ENCODE data around the gene INHBC. TPM values are rescaled to one million over a fixed set of nuclear protein-coding genes. Genes with fewer than 3 reads are reported as not detected.

INHBC gene
- total and polyA plus RNA-seq, 7 donors, result not detected

DNA sequence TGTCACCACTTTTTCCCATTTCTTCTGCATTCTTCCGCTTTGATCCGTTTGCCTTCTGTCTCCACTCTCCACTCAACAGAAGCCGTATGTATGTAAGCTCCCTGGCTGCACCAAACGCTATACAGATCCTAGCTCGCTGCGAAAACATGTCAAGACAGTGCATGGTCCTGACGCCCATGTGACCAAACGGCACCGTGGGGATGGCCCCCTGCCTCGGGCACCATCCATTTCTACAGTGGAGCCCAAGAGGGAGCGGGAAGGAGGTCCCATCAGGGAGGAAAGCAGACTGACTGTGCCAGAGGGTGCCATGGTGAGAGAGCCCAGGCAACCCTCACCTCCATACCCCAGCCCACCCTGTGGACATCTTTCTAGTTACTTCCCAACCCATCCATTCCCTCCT is 33.3 kb downstream of the INHBC start:
- DNase-seq, result no peak
- Histone ChIP-seq H3K27ac (no peak overlapping the region), H3K4me1 (peaks cover 0 to 1% (median 0%) of the 10 kb centered on the region in 4 donors), H3K4me3 (no peak overlapping the region), H3K9me3 (no peaks in the 10 kb centered on the region), H3K27me3 (peaks cover 0 to 36% (median 0%) of the 10 kb centered on the region in 3 donors), H3K36me3 (no peaks in the 10 kb centered on the region)
- intact Hi-C loops (cut with DNase I), result no loop called here
- WGBS, 2 donors, result 83 to 88% methylated on average over 11 of the region's 11 CpGs
- TF ChIP-seq, protein P1, sequence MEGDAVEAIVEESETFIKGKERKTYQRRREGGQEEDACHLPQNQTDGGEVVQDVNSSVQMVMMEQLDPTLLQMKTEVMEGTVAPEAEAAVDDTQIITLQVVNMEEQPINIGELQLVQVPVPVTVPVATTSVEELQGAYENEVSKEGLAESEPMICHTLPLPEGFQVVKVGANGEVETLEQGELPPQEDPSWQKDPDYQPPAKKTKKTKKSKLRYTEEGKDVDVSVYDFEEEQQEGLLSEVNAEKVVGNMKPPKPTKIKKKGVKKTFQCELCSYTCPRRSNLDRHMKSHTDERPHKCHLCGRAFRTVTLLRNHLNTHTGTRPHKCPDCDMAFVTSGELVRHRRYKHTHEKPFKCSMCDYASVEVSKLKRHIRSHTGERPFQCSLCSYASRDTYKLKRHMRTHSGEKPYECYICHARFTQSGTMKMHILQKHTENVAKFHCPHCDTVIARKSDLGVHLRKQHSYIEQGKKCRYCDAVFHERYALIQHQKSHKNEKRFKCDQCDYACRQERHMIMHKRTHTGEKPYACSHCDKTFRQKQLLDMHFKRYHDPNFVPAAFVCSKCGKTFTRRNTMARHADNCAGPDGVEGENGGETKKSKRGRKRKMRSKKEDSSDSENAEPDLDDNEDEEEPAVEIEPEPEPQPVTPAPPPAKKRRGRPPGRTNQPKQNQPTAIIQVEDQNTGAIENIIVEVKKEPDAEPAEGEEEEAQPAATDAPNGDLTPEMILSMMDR (IDR thresholded peaks at IDR 0.05), result no peak
- TF ChIP-seq POLR2AphosphoS5 (IDR thresholded peaks at IDR 0.05) (no peak), POLR2A (IDR thresholded peaks at IDR 0.05) (no peak), EP300 (IDR thresholded peaks at IDR 0.05) (no peak)

DNA sequence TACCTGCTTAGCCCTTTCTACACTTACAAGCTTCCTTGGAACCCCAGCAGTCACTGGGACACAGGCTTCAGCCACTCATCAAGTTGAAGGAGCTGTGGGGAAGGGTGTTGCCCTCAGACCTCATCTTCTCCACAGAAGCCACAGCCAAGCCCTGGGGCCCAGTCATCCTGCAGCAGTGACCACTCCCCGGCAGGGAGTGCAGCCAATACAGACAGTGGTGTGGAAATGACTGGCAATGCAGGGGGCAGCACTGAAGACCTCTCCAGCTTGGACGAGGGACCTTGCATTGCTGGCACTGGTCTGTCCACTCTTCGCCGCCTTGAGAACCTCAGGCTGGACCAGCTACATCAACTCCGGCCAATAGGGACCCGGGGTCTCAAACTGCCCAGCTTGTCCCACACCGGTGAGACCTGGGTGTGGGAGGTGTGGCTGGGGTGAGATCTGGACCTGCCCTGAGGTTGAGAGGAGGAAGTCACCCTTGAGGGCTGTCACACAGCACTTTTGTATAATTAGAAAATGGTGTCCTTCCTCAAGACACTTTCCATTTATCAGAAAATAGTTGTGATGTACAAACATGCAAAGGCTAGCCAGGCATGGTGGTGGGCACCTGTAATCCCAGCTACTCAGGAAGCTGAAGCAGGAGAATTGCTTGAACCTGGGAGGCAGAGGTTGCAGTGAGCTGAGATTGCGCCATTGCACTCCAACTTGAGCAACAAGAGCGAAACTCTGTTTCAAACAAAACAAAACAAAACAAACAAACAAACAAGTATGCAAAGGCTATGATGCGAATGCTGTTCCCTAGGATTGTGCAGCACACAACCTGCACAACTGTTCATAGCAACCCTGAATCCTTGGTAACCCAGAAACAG is 34.9 kb downstream of the INHBC start:
- Histone ChIP-seq H3K4me1 (no peaks in the 10 kb centered on the region), H3K4me3 (no peak overlapping the region), H3K36me3 (no peaks in the 10 kb centered on the region), H3K27ac (no peak overlapping the region), H3K27me3 (peaks cover under 1 to 51% (median 7%) of the 10 kb centered on the region in 3 donors), H3K9me3 (no peaks in the 10 kb centered on the region)
- intact Hi-C loops (cut with DNase I), result no loop called here
- TF ChIP-seq POLR2A (IDR thresholded peaks at IDR 0.05), result no peak
- no peak for TF ChIP-seq POLR2AphosphoS5 (IDR thresholded peaks at IDR 0.05)
- TF ChIP-seq, protein P1 (IDR thresholded peaks at IDR 0.05), result no peak
- TF ChIP-seq EP300 (IDR thresholded peaks at IDR 0.05), result no peak
- WGBS, 2 donors, result 87 to 90% methylated on average over 10 of the region's 10 CpGs
- DNase-seq, result no peak

DNA sequence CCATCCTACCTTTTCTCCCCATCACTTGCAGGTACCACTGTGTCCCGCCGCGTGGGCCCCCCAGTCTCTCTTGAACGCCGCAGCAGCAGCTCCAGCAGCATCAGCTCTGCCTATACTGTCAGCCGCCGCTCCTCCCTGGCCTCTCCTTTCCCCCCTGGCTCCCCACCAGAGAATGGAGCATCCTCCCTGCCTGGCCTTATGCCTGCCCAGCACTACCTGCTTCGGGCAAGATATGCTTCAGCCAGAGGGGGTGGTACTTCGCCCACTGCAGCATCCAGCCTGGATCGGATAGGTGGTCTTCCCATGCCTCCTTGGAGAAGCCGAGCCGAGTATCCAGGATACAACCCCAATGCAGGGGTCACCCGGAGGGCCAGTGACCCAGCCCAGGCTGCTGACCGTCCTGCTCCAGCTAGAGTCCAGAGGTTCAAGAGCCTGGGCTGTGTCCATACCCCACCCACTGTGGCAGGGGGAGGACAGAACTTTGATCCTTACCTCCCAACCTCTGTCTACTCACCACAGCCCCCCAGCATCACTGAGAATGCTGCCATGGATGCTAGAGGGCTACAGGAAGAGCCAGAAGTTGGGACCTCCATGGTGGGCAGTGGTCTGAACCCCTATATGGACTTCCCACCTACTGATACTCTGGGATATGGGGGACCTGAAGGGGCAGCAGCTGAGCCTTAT is 35.8 kb downstream of the INHBC start:
- peaks cover 9 to 60% (median 16%) of the 10 kb centered on the region in 3 donors for H3K27me3 ChIP-seq
- WGBS, 2 donors, result 92 to 93% methylated on average over 14 of the region's 14 CpGs
- intact Hi-C loops (cut with DNase I), result no loop called here
- no peak overlapping the region for H3K27ac ChIP-seq
- H3K9me3 ChIP-seq, result no peaks in the 10 kb centered on the region
- H3K4me3 ChIP-seq, result no peak overlapping the region
- TF ChIP-seq POLR2A (IDR thresholded peaks at IDR 0.05), result no peak
- TF ChIP-seq, protein P1 (IDR thresholded peaks at IDR 0.05), result no peak
- no peak for TF ChIP-seq EP300 (IDR thresholded peaks at IDR 0.05)
- TF ChIP-seq POLR2AphosphoS5 (IDR thresholded peaks at IDR 0.05), result no peak
- DNase-seq, result no peak
- peaks cover 0 to 8% (median 6%) of the 10 kb centered on the region in 4 donors for H3K4me1 ChIP-seq
- H3K36me3 ChIP-seq, result no peaks in the 10 kb centered on the region

DNA sequence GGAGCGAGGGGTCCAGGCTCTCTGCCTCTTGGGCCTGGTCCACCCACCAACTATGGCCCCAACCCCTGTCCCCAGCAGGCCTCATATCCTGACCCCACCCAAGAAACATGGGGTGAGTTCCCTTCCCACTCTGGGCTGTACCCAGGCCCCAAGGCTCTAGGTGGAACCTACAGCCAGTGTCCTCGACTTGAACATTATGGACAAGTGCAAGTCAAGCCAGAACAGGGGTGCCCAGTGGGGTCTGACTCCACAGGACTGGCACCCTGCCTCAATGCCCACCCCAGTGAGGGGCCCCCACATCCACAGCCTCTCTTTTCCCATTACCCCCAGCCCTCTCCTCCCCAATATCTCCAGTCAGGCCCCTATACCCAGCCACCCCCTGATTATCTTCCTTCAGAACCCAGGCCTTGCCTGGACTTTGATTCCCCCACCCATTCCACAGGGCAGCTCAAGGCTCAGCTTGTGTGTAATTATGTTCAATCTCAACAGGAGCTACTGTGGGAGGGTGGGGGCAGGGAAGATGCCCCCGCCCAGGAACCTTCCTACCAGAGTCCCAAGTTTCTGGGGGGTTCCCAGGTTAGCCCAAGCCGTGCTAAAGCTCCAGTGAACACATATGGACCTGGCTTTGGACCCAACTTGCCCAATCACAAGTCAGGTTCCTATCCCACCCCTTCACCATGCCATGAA is 36.5 kb downstream of the INHBC start:
- H3K9me3 ChIP-seq, result no peaks in the 10 kb centered on the region
- intact Hi-C loops (cut with DNase I), result no loop called here
- TF ChIP-seq POLR2AphosphoS5 (IDR thresholded peaks at IDR 0.05) (no peak), EP300 (IDR thresholded peaks at IDR 0.05) (no peak), POLR2A (IDR thresholded peaks at IDR 0.05) (no peak)
- TF ChIP-seq, protein P1 (IDR thresholded peaks at IDR 0.05), result no peak
- 56 to 80% methylated on average over 4 of the region's 4 CpGs for WGBS, 2 donors
- H3K36me3 ChIP-seq, result no peaks in the 10 kb centered on the region
- no peak overlapping the region for H3K27ac ChIP-seq
- peaks cover 0 to 15% (median 13%) of the 10 kb centered on the region in 4 donors for H3K4me1 ChIP-seq
- H3K4me3 ChIP-seq, result no peak overlapping the region
- DNase-seq, result no peak
- peaks cover 12 to 67% (median 23%) of the 10 kb centered on the region in 3 donors for H3K27me3 ChIP-seq

Measured in sigmoid colon (tissue), 7 donors.